OCI-LY7 (cell line): ENCODE data around the gene SNAPC4.

Experiments
- EZH2phosphoT487 ChIP-seq: fragments of 200-600 bp; sonication (generic); IDR thresholded peaks from 2 replicates; pipeline ENCODE4 v1.6.1; 2018; ENCODE audit warnings: low read depth, borderline replicate concordance, mild to moderate bottlenecking, mixed run types, antibody characterized with exemption, low read length, moderate library complexity, mixed read lengths
- TF ChIP-seq, protein P1 (sequence below): fragments of 200-600 bp; sonication (generic); conservative IDR thresholded peaks from 2 replicates; pipeline ENCODE4 v1.5.1; 2014; ENCODE audit warnings: mild to moderate bottlenecking, antibody characterized with exemption, low read length, moderate library complexity, mixed read lengths

- TF ChIP-seq, protein P1, sequence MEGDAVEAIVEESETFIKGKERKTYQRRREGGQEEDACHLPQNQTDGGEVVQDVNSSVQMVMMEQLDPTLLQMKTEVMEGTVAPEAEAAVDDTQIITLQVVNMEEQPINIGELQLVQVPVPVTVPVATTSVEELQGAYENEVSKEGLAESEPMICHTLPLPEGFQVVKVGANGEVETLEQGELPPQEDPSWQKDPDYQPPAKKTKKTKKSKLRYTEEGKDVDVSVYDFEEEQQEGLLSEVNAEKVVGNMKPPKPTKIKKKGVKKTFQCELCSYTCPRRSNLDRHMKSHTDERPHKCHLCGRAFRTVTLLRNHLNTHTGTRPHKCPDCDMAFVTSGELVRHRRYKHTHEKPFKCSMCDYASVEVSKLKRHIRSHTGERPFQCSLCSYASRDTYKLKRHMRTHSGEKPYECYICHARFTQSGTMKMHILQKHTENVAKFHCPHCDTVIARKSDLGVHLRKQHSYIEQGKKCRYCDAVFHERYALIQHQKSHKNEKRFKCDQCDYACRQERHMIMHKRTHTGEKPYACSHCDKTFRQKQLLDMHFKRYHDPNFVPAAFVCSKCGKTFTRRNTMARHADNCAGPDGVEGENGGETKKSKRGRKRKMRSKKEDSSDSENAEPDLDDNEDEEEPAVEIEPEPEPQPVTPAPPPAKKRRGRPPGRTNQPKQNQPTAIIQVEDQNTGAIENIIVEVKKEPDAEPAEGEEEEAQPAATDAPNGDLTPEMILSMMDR: no peak
- TF ChIP-seq EZH2phosphoT487: no peak
These were observed 18.5 kb upstream of the SNAPC4 start for GRCh38 chr9:136418182-136419091.
